Common myeloid progenitor, CD34-positive (primary cell): ENCODE data around the gene INSIG1.

Experiments used
- CTCF ChIA-PET: fragments of 350-600 bp; sonication (Branson Sonifier 250); formaldehyde crosslinking; loops from one replicate; lab custom pipeline; 2021; ENCODE audit warnings: antibody characterized with exemption; lab: Charles Lee
- POLR2A ChIA-PET: fragments of 350-600 bp; sonication (Branson Sonifier 250); formaldehyde crosslinking; loops from one replicate; lab custom pipeline; 2021; ENCODE audit warnings: antibody characterized with exemption; lab: Charles Lee
- DNase-seq, 3 donors: peaks; one replicate each; pipeline versions ENCODE4 v3.0.0 to v3.0.0-alpha.2; 2013
- H3K27ac ChIP-seq, 2 experiments: 1 replicate in 1 of 2; 2 replicates in 1 of 2; pipeline ENCODE4 v1.7.0; 2013; ENCODE audit warnings: inconsistent platforms in 2 of 2, low read length in 2 of 2, mild to moderate bottlenecking in 2 of 2, low read depth in 1 of 2, moderate library complexity in 1 of 2; ENCODE audit not compliant: severe bottlenecking in 2 of 2, insufficient read depth in 1 of 2, poor library complexity in 1 of 2
- H3K27me3 ChIP-seq, 5 experiments: replicated peaks in 2 of 5; 1 replicate in 3 of 5; 2 replicates in 2 of 5; pipeline versions ENCODE4 v1.6.1 to v1.7.0; 2013; ENCODE audit warnings: low read length in 4 of 5, mild to moderate bottlenecking in 2 of 5, moderate library complexity in 2 of 5, inconsistent platforms in 1 of 5; ENCODE audit not compliant: insufficient read depth in 5 of 5, control insufficient read depth in 4 of 5
- H3K36me3 ChIP-seq, 4 experiments: 1 replicate in 2 of 4; 2 replicates in 2 of 4; pipeline versions ENCODE4 v1.6.1 to v1.7.0; 2013; ENCODE audit warnings: low read length in 3 of 4, control low read depth in 1 of 4, mild to moderate bottlenecking in 1 of 4; ENCODE audit not compliant: control insufficient read depth in 4 of 4, insufficient read depth in 4 of 4
- H3K4me1 ChIP-seq, 4 experiments: 1 replicate in 3 of 4; 2 replicates in 1 of 4; pipeline versions ENCODE4 v1.6.1 to v1.7.1; 2013; ENCODE audit warnings: low read length in 3 of 4, mild to moderate bottlenecking in 3 of 4, control low read depth in 1 of 4, inconsistent platforms in 1 of 4, moderate library complexity in 1 of 4; ENCODE audit not compliant: control insufficient read depth in 4 of 4, insufficient read depth in 4 of 4; ENCODE audit errors: control extremely low read depth in 1 of 4
- H3K4me3 ChIP-seq, 7 experiments: 1 replicate in 4 of 7; 2 replicates in 3 of 7; pipeline versions ENCODE4 v1.5.1 to v1.7.0; 2013; ENCODE audit warnings: mild to moderate bottlenecking in 7 of 7, low read length in 6 of 7, moderate library complexity in 6 of 7, inconsistent platforms in 2 of 7, low read depth in 2 of 7, control low read depth in 1 of 7; ENCODE audit not compliant: insufficient read depth in 4 of 7, control insufficient read depth in 1 of 7; ENCODE audit errors: extremely low read depth in 1 of 7
- H3K9me3 ChIP-seq, 5 experiments: 1 replicate in 4 of 5; 2 replicates in 1 of 5; pipeline versions ENCODE4 v1.6.1 to v1.7.1; 2013; ENCODE audit warnings: low read length in 4 of 5, mild to moderate bottlenecking in 2 of 5, inconsistent platforms in 1 of 5, low read depth in 1 of 5, moderate library complexity in 1 of 5; ENCODE audit not compliant: control insufficient read depth in 4 of 5, insufficient read depth in 2 of 5; ENCODE audit errors: control extremely low read depth in 1 of 5
- WGBS: methylation state at CpG from one replicate; pipeline ENCODE4 v1.1.5; 2013; ENCODE audit not compliant: insufficient coverage; 5-methylcytosine and 5-hydroxymethylcytosine counted together

INSIG1 gene

DNA sequence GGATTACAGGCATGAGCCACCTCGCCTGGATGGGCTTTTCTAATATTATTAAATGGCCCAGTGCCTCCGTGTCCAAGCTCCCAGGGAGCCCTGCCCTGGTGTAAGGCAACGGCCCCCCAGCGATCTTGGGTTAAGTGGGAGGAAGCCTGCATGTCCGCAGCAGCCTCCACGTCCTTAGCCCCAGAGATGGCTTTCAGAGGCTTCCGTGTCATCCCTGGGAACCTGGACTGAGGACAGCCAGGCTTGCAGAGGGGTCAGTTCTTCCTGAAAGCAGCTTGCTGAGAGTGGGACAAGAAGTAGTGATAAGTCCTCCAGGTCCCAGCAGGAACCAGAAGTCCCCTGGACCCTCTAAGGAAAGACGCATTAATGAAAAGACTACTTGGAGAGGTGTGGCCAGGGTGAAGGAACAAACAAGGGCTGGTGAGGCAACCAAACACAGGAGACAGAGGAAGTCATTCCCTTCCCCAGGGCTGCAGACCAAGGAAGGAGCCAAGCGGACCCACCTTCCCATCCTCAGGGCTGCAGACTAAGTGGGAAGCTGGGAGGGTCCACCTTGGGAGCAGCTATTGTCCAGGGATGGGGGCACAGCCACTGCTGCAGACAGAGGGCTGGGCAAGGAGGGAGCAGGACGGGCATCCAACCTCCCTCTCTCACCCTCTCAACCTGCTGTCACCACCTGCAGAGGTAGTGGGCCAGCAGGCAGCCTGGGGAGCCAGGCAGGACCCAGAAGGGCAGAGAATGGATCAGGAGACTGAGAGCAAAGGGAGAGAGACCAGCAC is 13.0 kb upstream of the INSIG1 start:
- ChIA-PET POLR2A (no interaction called here), CTCF (interaction anchor here (1.8 to 2.3 kb wide), 2 partner anchors 9 to 12 kb away, joined by 7 read pairs; no protein-coding TSS in a partner anchor)
- H3K27me3 ChIP-seq, result no peaks in the 10 kb centered on the region
- no peak overlapping the region for H3K4me3 ChIP-seq
- peaks cover 0 to 66% (median 30%) of the 10 kb centered on the region in 4 experiments for H3K4me1 ChIP-seq
- no peak for DNase-seq
- no peaks in the 10 kb centered on the region for H3K36me3 ChIP-seq
- WGBS, result 99% methylated on average over 9 of the region's 10 CpGs
- no peak overlapping the region for H3K27ac ChIP-seq
- peaks cover 0 to 5% (median 0%) of the 10 kb centered on the region in 5 experiments for H3K9me3 ChIP-seq

DNA sequence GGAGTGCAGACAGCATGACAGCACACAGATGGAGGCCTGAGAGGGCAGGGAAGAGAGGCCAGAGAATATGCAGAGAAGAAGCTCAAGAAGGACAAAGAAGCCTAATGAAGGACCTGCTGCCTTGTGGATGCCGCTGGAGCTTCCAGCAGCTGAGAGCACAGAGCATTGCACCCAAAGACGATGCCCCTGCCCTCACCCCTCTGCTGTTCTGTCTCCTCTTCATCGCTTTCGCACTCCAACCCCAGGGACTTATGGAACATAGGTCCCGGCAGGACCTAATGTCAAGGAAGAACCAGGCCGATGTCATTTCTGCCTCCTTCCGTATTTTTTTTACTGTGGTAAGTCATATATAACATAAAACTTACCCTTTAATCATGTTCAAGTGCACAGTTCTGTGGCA is 12.3 kb upstream of the INSIG1 start:
- H3K9me3 ChIP-seq, result peaks cover 0 to 5% (median 0%) of the 10 kb centered on the region in 5 experiments
- POLR2A ChIA-PET, result no interaction called here
- H3K4me3 ChIP-seq, result no peak overlapping the region
- no peaks in the 10 kb centered on the region for H3K27me3 ChIP-seq
- CTCF ChIA-PET, result no interaction called here
- H3K27ac ChIP-seq, result no peak overlapping the region
- 85% methylated on average over 4 of the region's 7 CpGs for WGBS
- H3K4me1 ChIP-seq, result peaks cover 0 to 63% (median 29%) of the 10 kb centered on the region in 4 experiments
- H3K36me3 ChIP-seq, result no peaks in the 10 kb centered on the region
- no peak for DNase-seq

DNA sequence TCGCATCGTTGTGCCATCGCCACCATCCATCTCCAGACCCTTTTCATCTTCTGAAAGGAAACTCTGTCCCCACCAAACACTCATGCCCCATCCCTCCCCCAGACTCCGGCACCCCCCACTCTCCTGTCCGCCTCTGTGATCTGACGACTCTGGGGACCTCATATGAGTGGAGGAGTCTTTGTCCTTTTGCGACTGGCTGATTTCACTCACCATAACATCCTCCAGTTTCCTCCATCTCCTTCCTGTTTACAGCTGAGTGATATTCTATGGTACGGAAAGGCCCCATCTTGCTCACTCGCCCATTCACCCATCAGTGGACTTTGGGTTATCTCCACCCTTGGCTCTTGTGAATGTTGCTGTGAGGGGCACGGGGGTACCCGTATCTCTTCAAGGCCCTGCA is 11.8 kb upstream of the INSIG1 start:
- H3K4me3 ChIP-seq, result no peak overlapping the region
- H3K27ac ChIP-seq, result no peak overlapping the region
- WGBS, result 97% methylated on average over 7 of the region's 11 CpGs
- H3K27me3 ChIP-seq, result no peaks in the 10 kb centered on the region
- no peaks in the 10 kb centered on the region for H3K36me3 ChIP-seq
- POLR2A ChIA-PET, result no interaction called here
- peaks cover 0 to 5% (median 0%) of the 10 kb centered on the region in 5 experiments for H3K9me3 ChIP-seq
- H3K4me1 ChIP-seq, result peaks cover 0 to 59% (median 25%) of the 10 kb centered on the region in 4 experiments
- DNase-seq, result no peak
- CTCF ChIA-PET, result interaction anchor here (3.6 kb wide), 1 partner anchor 11 kb away, joined by 12 read pairs; the partner anchor contains the start of gene INSIG1

DNA sequence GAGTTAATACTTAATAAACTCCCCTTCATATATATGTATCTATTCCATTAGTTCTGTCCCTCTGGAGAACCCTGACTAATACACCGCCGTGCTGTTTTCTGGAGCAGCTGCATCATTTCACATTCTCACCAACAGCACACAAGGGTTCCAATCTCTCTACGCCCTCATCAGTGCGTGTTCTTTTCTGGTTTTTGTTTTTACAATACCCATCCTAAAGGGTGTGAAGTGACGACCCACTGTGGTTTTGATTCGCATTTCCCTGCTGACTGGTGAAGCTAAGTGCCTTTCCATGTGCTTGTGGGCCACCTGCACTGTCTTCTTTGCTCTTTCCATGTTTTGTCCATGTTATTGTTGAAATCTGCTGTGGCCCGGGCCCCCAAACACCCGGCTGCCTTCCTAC is 11.0 kb upstream of the INSIG1 start:
- no peak for DNase-seq
- ChIA-PET CTCF (interaction anchor here (1.5 to 3.6 kb wide), 2 partner anchors 10 to 58 kb away, joined by 4 to 12 read pairs; partner anchors contain the start of gene INSIG1), POLR2A (interaction anchor here (2.3 kb wide), 1 partner anchor 10 kb away, joined by 8 read pairs; the partner anchor contains the start of gene INSIG1)
- no peak overlapping the region for H3K27ac ChIP-seq
- H3K27me3 ChIP-seq, result no peaks in the 10 kb centered on the region
- H3K4me1 ChIP-seq, result peaks cover 0 to 50% (median 23%) of the 10 kb centered on the region in 4 experiments
- H3K36me3 ChIP-seq, result no peaks in the 10 kb centered on the region
- no peak overlapping the region for H3K4me3 ChIP-seq
- 99% methylated on average over 8 of the region's 8 CpGs for WGBS
- H3K9me3 ChIP-seq, result peaks cover 0 to 5% (median 0%) of the 10 kb centered on the region in 5 experiments

DNA sequence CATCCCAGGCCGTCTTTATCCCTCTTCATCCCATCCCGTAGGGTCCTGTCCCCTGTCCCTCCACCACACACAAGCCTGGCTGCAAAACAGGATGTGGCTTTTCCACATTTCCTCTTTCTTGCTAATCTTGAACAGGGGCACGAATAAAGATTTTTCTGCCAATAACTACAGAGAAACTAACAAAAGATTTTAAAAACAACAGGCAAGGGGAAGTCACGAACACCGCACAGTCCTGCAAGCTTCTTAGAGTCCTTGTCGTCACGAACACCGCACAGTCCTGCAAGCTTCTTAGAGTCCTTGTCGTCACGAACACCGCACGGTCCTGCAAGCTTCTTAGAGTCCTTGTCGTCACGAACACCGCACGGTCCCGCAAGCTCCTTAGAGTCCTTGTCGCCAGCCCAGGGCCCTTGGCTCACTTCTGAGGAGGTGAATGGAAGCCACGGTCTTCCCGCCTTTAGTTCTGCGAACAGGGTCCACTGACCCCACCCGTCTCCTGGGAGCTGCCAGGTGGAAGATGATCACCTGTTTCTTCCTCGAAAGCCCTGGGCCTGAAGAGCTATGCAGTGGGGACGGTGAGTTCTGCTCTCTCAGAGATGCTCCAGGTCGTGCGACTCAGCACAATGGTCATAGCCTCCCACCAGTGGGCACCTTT is 10.3 kb upstream of the INSIG1 start:
- ChIA-PET POLR2A (interaction anchor here (0.6 to 2.3 kb wide), 2 partner anchors 9 to 12 kb away, joined by 4 to 8 read pairs; partner anchors contain the start of gene INSIG1), CTCF (interaction anchor here (1.3 to 3.6 kb wide), 4 partner anchors 9 to 57 kb away, joined by 3 to 12 read pairs (median 4); partner anchors contain the start of gene INSIG1)
- Histone ChIP-seq H3K27me3 (no peaks in the 10 kb centered on the region), H3K4me3 (peak overlapping the region in 1 of 7 experiments; percentile 33), H3K36me3 (no peaks in the 10 kb centered on the region), H3K4me1 (peaks cover 0 to 44% (median 22%) of the 10 kb centered on the region in 4 experiments), H3K27ac (no peak overlapping the region), H3K9me3 (peaks cover 0 to 5% (median 0%) of the 10 kb centered on the region in 5 experiments)
- DNase-seq, result peak in 2 of 3 donors; percentile 57 to 63
- 54% methylated on average over 23 of the region's 26 CpGs for WGBS

DNA sequence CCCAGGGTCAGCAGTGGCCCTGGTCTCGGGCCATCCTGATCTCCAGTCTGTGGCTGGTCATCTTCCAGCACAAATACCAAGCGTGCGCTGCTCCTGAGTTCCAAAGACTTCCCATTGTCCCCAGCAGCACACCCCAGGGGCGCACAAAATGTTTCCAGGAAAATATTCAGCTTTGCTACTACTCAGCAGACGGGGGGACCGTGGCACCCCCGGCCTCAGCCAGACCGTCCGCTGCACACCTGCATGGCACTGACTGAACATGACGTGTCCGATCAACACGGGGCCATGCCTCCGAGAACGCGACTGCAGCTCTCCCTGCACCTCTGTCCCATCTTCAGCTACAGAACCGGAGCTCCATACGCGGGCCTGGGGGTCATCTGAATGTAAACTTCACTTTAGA is 9.6 kb upstream of the INSIG1 start:
- POLR2A ChIA-PET, result interaction anchor here (0.6 to 2.3 kb wide), 2 partner anchors 9 to 11 kb away, joined by 4 to 8 read pairs; partner anchors contain the start of gene INSIG1

More for the DNA sequence above, 9.6 kb upstream of the INSIG1 start:
- Histone ChIP-seq H3K9me3 (peaks cover 0 to 5% (median 0%) of the 10 kb centered on the region in 5 experiments), H3K27ac (no peak overlapping the region), H3K4me1 (peaks cover 0 to 38% (median 16%) of the 10 kb centered on the region in 4 experiments), H3K4me3 (peak overlapping the region in 1 of 7 experiments; percentile 33), H3K27me3 (no peaks in the 10 kb centered on the region), H3K36me3 (no peaks in the 10 kb centered on the region)
- CTCF ChIA-PET, result interaction anchor here (1.3 to 3.6 kb wide), 4 partner anchors 9 to 57 kb away, joined by 3 to 12 read pairs (median 4); partner anchors contain the start of gene INSIG1
- no peak for DNase-seq
- WGBS, result 98% methylated on average over 11 of the region's 18 CpGs
